GM12873 (cell line): Measurements from ENCODE around the gene DSCAM.

ENCODE experiments used
- TF ChIP-seq, protein P1 (sequence below): IDR thresholded peaks from 2 replicates; pipeline ENCODE4 v1.5.1; 2012; ENCODE audit warnings: low read depth, mild to moderate bottlenecking, moderate library complexity, low read length, control low read depth; ENCODE audit not compliant: insufficient read depth; ENCODE audit errors: missing control alignments

The DSCAM gene

DNA sequence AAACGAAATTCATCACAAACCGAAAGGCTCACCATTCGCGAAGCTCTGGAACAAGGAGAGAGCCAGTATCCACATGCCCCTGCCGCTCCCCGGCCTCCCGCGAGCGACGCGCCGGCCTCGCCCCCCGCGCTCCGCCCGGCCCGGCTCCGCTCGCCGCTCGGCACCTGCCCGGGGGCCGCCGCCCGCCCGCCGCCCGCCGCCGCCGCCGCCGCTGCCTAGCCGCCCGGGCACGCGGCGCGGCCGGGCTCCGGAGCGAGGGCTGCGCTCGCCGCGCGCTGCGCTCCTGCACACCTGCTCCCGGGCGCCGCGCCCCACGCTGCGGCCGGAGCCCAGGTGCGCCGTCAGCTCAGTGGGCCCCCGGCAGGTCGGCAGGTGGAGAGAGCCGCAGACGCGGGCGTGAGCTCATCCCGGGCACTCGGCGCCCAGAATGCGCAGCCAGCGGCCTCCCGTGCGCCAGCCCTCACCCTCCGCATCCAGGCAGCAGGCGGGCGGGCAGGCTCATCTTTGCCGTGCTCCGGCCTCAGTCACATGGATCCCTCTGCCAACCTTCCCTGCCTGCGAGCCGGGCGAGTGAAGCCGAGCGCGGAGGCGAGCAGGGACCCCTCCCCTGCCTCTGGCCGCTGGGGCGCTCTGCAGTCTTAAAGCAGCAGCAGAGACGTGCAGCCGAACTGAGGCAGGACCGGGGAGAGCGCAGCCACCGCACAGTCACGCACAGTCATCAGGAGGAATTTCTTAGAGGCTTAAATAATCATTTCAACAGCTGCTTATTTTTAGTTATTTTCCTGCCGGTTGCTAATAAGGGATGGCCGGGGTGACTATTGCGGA, at the start of gene DSCAM:
Gene DSCAM (minus strand): TSS at position 572 of the 825 bp plus-strand sequence. CDS start 497 bp downstream, at position 75.
- TF ChIP-seq, protein P1, sequence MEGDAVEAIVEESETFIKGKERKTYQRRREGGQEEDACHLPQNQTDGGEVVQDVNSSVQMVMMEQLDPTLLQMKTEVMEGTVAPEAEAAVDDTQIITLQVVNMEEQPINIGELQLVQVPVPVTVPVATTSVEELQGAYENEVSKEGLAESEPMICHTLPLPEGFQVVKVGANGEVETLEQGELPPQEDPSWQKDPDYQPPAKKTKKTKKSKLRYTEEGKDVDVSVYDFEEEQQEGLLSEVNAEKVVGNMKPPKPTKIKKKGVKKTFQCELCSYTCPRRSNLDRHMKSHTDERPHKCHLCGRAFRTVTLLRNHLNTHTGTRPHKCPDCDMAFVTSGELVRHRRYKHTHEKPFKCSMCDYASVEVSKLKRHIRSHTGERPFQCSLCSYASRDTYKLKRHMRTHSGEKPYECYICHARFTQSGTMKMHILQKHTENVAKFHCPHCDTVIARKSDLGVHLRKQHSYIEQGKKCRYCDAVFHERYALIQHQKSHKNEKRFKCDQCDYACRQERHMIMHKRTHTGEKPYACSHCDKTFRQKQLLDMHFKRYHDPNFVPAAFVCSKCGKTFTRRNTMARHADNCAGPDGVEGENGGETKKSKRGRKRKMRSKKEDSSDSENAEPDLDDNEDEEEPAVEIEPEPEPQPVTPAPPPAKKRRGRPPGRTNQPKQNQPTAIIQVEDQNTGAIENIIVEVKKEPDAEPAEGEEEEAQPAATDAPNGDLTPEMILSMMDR = no peak

DNA sequence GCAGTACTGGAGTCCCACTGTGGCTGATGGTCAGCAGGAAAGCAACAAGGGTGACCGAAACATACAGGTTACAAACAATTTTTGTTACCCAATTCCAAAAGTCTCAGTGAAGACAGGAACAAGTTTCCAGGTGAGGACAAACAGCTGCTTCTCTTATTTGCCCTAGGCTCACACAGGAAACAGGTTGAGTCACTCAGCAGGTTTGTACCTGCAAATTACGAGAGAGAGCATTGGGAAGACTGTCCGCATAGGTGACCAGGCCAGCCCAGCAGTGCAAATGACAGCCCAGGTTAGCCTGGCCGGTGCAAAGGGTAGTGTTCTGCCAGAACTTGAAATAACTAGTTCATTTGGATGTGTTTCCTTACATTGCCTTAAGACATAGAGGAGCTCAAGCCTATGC, 40.0 kb upstream of the DSCAM start:
- TF ChIP-seq, protein P1 = no peak

GRCh38 chr21:40886006-40886405, 39.0 kb upstream of the DSCAM start:
- TF ChIP-seq, protein P1 = no peak

DNA sequence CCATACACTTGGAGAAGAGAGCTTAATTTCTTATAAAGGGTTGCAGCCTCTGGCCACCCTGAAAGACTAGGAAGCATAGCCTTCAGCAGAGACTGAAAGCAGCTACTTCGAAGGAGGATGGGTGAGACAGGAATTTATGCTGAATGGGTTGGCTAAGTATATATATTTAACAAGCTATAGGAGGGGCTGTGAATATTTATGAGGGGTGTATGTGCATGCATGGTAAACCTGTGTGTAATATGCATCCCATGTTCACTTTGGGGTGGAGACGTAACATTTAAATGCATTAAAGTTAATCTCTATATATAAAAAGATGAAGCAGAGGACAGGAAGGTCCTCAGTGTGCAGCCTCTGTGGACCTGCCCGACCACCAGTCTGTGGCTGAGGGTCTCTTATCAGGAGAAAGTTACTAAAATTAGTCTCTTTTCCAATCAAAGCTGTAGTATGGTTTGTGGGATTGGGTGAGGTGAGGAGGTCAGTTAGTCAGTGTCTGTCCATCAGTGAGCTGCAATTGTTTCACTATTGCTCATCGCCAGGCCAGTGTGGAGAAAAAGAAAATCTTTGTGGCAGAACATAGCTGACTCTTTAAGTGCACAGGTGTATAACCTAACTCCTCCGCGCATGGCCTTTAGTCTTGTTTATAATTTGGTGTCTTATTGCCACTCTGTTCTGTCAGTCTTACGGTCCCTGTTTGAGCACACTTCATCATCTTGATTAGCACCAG, 35.4 kb upstream of the DSCAM start:
- TF ChIP-seq, protein P1 = no peak

- TF ChIP-seq, protein P1 = no peak
Measured at GRCh38 chr21:40881767-40882166, 34.8 kb upstream of the DSCAM start.

DNA sequence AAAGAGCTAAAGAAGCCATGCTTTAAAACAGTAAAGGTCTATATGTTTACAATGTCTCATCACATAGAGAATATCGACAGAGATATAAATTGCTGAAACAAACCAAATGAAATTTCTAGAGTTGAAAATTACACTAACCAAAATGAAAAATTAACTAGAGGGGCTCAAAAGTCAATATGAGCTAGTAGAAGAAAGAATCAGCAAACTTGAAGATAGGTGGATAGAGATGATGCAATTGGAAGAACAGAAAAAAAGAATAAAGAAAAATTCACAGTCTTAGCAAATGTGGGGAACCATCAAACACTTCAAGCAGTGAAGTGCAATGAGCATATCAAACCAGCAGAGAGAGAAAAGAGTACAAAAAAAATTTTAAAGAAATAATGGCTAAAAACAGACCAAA, 24.1 kb upstream of the DSCAM start:
- TF ChIP-seq, protein P1 = no peak

DNA sequence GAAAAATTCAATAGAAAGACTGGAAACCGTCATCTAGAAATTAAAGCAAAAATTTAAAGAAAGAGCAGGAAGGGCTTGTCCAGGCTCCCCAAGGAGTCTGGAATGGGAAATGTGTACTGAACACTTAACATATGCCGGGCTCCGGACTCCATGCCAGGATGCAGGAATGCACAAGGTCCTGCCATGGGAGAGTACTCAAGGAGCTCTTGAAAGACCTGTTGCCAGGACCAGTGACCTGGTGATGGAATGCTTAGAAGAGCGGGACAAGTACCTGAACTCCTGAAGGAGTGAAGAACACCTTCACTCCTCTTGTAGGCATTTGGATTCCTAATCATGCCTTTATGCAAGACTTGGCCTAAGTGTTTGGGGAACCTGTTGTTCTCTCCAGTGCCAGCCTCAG, 16.9 kb upstream of the DSCAM start:
- TF ChIP-seq, protein P1 = no peak
